ENCODE data around the gene ERN1. TPM values are rescaled to one million over a fixed set of nuclear protein-coding genes. Genes with fewer than 3 reads are reported as not detected.

The ERN1 gene
- total and polyA plus RNA-seq, 2 of the 13 experiments (the other 11 are each of a cell fraction or from before 2014, with no cell fraction given) = 6.0 to 12.7 TPM

DNA sequence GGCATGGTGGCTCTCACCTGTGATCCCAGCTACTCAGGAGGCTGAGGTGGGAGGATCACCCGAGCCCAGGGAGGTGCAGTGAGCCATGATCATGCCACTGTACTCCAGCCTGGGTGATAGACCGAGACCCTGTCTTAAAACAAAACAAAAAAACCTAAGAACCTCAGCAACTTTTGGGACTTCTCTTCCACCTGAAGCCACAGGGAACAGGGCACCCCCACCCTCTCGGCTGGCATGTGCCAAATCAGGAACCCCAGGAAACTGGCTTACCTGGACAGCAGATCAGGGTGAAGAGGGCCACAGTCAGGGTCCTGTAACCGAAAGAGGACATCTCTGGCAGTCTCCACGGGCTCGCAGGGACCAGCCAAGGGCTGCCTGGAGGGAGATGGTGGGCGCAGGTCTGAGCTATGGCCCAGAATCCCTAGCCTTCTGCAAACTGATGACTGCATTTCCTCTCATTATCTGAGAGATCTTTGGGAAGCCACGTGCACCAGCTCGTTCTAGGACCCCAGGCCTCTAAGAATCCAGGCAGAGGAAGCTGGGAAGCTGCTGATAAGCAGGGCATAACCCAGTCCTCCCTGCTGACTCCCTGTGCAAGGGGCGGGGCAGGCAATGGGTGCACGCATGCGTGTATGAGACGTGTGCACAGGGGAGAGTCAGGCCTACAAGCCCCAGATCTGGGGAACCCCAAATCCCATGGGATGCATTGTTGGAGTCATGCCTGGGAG lies 123.4 kb downstream of the ERN1 start (continued):
- TF ChIP-seq, protein P1, sequence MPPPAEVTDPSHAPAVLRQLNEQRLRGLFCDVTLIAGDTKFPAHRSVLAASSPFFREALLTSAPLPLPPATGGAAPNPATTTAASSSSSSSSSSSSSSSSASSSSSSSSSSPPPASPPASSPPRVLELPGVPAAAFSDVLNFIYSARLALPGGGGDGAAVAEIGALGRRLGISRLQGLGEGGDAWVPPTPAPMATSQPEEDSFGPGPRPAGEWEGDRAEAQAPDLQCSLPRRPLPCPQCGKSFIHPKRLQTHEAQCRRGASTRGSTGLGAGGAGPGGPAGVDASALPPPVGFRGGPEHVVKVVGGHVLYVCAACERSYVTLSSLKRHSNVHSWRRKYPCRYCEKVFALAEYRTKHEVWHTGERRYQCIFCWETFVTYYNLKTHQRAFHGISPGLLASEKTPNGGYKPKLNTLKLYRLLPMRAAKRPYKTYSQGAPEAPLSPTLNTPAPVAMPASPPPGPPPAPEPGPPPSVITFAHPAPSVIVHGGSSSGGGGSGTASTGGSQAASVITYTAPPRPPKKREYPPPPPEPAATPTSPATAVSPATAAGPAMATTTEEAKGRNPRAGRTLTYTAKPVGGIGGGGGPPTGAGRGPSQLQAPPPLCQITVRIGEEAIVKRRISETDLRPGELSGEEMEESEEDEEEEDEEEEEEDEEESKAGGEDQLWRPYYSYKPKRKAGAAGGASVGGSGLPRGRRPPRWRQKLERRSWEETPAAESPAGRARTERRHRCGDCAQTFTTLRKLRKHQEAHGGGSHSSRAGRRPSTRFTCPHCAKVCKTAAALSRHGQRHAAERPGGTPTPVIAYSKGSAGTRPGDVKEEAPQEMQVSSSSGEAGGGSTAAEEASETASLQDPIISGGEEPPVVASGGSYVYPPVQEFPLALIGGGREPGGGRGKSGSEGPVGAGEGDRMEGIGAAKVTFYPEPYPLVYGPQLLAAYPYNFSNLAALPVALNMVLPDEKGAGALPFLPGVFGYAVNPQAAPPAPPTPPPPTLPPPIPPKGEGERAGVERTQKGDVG (CRISPR knock-in tag; IDR thresholded peaks at IDR 0.05; ENCODE audit: borderline replicate concordance) = 0 out of 2 replicates have a peak, but pooled peaks have one; percentile 45
- TF ChIP-seq, protein P2, sequence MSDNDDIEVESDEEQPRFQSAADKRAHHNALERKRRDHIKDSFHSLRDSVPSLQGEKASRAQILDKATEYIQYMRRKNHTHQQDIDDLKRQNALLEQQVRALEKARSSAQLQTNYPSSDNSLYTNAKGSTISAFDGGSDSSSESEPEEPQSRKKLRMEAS (IDR thresholded peaks at IDR 0.05) = peak; percentile 85
- TF ChIP-seq ZFP36L1 (CRISPR knock-in tag; IDR thresholded peaks at IDR 0.05) (no peak), HOXA9 (CRISPR knock-in tag; IDR thresholded peaks at IDR 0.05; ENCODE audit: borderline replicate concordance) (no peak), TAF1 (CRISPR knock-in tag; IDR thresholded peaks at IDR 0.05) (peak; percentile 28; the same call in 1 of the 2 replicates), YEATS2 (CRISPR knock-in tag; IDR thresholded peaks at IDR 0.05; ENCODE audit: borderline replicate concordance) (0 out of 2 replicates have a peak, but pooled peaks have one; percentile 7), FOXC1 (CRISPR knock-in tag; IDR thresholded peaks at IDR 0.05; ENCODE audit: borderline replicate concordance) (peak; percentile 66), NBN (conservative IDR thresholded peaks at IDR 0.05) (no peak), ZFY (CRISPR knock-in tag; IDR thresholded peaks at IDR 0.05) (peak; percentile 56; the same call in 1 of the 2 replicates)
- TF ChIP-seq, protein P3, sequence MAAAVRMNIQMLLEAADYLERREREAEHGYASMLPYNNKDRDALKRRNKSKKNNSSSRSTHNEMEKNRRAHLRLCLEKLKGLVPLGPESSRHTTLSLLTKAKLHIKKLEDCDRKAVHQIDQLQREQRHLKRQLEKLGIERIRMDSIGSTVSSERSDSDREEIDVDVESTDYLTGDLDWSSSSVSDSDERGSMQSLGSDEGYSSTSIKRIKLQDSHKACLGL (CRISPR knock-in tag; IDR thresholded peaks at IDR 0.05) = peak; percentile 66; the same call in 1 of the 2 replicates
- TF ChIP-seq, protein P4, sequence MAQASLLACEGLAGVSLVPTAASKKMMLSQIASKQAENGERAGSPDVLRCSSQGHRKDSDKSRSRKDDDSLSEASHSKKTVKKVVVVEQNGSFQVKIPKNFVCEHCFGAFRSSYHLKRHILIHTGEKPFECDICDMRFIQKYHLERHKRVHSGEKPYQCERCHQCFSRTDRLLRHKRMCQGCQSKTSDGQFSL (CRISPR knock-in tag; IDR thresholded peaks at IDR 0.05) = peak; percentile 24; the same call in 1 of the 2 replicates
- TF ChIP-seq, protein P5, sequence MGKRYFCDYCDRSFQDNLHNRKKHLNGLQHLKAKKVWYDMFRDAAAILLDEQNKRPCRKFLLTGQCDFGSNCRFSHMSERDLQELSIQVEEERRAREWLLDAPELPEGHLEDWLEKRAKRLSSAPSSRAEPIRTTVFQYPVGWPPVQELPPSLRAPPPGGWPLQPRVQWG (CRISPR knock-in tag; IDR thresholded peaks at IDR 0.05; ENCODE audit: borderline replicate concordance, low read depth) = no peak
- TF ChIP-seq, protein P6, sequence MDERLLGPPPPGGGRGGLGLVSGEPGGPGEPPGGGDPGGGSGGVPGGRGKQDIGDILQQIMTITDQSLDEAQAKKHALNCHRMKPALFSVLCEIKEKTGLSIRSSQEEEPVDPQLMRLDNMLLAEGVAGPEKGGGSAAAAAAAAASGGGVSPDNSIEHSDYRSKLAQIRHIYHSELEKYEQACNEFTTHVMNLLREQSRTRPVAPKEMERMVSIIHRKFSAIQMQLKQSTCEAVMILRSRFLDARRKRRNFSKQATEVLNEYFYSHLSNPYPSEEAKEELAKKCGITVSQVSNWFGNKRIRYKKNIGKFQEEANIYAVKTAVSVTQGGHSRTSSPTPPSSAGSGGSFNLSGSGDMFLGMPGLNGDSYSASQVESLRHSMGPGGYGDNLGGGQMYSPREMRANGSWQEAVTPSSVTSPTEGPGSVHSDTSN (CRISPR knock-in tag; IDR thresholded peaks at IDR 0.05) = no peak

Data from HepG2 (cell line).